Retina (tissue), 1 donor: Measurements from ENCODE around the gene ACOT13.
"Not testable (repeated sequence)": the region's sequence is repeated elsewhere in the genome, so short reads cannot be mapped to it uniquely, and the experiment has no call there.

Experiments
- DNase-seq: peaks from one replicate; pipeline ENCODE4 v3.0.0-alpha.2; 2016

ACOT13 gene

GRCh38 chr6:24734710-24735109 lies 67.8 kb downstream of the ACOT13 start:
- DNase-seq = not testable (repeated sequence)

GRCh38 chr6:24738741-24739140 lies 71.9 kb downstream of the ACOT13 start:
- no peak for DNase-seq

- no peak for DNase-seq
These were observed 74.0 kb downstream of the ACOT13 start for GRCh38 chr6:24740861-24741260.

DNA sequence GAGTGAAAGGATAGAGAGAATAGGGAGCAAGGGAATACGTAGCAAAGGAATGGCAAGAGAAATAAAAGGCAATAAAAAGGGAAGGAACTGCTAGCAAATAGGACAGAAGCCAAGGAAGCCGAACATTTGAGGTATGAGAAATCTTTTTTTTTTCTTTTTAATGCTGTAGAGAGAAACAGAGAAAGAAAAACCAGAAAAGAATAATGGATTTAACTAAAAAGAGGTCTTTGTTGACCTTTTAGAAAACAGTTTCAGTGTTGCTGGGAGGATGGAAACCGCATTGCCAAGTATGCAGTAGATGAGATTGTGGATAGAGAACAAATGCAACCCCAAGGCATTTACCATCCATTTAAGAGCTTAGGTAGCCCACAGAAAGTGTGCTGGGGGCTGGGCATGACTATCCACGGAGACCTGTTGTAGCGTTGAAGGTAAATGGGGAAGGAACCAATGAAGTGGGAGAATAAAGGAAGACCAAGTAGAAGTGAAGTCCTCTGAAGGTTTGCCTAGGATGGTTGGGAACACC lies 75.4 kb downstream of the ACOT13 start:
- no peak for DNase-seq

- no peak for DNase-seq
These were observed 76.5 kb downstream of the ACOT13 start for GRCh38 chr6:24743265-24743943.

DNA sequence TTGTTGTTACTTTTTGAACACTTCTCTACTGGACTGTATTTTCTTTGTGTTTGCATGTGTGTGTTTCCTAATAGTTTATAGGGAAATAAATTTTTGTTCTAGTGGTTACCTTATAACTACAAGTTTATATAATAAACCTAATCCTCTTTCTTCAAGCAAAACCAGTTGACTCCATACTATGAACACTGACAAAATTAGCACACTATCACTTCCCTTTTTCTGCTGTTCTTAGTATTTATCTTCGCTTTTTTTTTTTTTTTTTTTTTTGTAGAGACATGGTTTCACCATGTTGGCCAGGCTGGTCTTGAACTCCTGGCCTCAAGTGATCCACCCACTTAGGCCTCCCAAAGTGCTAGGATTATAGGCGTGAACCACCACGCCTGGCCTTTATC lies 77.1 kb downstream of the ACOT13 start:
- DNase-seq = no peak

- no peak for DNase-seq
These were observed 78.0 kb downstream of the ACOT13 start for GRCh38 chr6:24744911-24745310.

DNA sequence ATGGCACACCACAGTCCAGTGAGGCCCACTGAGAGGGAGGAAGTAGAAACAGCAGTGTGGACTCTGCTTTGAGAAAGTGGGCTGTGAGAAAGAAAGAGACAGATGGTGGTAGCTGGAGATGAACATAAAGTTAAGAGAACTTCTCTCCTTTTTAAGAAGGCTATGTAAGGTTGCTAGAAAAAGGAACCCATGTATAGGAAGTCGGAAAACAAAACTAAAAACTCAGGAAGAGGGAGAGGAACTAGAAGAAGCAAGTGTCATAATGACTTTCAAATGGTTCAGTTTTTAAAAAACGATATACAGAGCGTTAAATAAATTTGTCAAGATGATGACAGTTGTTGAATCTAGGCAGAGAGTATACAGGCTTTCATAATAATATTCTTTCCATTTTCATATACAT lies 82.4 kb downstream of the ACOT13 start:
- no peak for DNase-seq

GRCh38 chr6:24750878-24751277 lies 84.0 kb downstream of the ACOT13 start:
- DNase-seq = not testable (repeated sequence)

DNA sequence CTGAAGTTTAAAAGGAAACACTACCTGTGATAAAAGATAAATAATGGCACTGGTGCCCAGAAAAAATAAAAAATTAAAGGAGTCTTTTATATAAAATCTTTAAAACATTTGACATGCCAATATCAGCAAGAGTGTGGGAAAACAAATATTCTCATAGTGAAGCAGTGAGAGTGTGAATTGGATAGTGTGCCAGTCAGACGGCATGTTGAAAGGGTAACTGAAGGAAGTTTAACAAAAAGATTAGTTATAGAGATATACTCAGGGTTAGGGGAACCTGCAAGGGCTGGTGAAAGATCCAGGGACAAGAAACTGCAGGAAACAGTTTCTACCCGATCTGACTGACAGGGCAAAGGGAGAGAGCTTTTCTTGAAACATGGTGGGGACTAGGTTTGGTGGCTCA lies 85.6 kb downstream of the ACOT13 start:
- DNase-seq = no peak

- no peak for DNase-seq
These were observed 86.1 kb downstream of the ACOT13 start for GRCh38 chr6:24752917-24753492.

- no peak for DNase-seq
These were observed 86.7 kb downstream of the ACOT13 start for GRCh38 chr6:24753545-24753944.

- not testable (repeated sequence) for DNase-seq
These were observed 87.5 kb downstream of the ACOT13 start for GRCh38 chr6:24754378-24754777.
